Endothelial cell of umbilical vein (primary cell): ENCODE measurements around the gene ZNF283. TPM values are rescaled to one million over a fixed set of nuclear protein-coding genes. Genes with fewer than 3 reads are reported as not detected.

Source experiments
- BruUV-seq: library from RNA; stranded (reverse); fragments of 400-500 nt; replicated peaks from 2 replicates; lab custom pipeline; 2021; lab: Mats Ljungman, UMichigan
- CTCF ChIA-PET: fragments of 300-600, 350-600 bp; sonication (Branson Sonifier 250); formaldehyde crosslinking; loops from one replicate; lab custom pipeline; 2021; ENCODE audit warnings: antibody characterized with exemption, inconsistent platforms; lab: Charles Lee
- POLR2A ChIA-PET: fragments of 300-600, 350-600 bp; sonication (Branson Sonifier 250); formaldehyde crosslinking; loops from one replicate; lab custom pipeline; 2021; ENCODE audit warnings: antibody characterized with exemption, inconsistent platforms; lab: Charles Lee
- DNase-seq: peaks from one replicate; pipeline ENCODE4 v3.0.0-alpha.2; 2011; ENCODE audit warnings: low read depth, low spot score
- FAIRE-seq: peaks from 2 replicates; lab custom pipeline; 2011; peaks lifted over from hg19 to GRCh38; lab: Jason Lieb, UNC
- H2AFZ ChIP-seq: 2 replicates; pipeline ENCODE4 v1.6.0; 2012; ENCODE audit warnings: low read depth, low read length, control low read depth, inconsistent platforms
- H3K27ac ChIP-seq: 2 replicates; pipeline ENCODE4 v1.5.1; 2011; ENCODE audit warnings: low read depth, mild to moderate bottlenecking, control low read depth, low read length, moderate library complexity; ENCODE audit not compliant: insufficient read depth
- H3K27me3 ChIP-seq, 2 experiments: 2 replicates each; pipeline versions ENCODE4 v1.6.0 to v1.6.1; 2011; ENCODE audit warnings: low read length in 2 of 2, mixed read lengths in 1 of 2; ENCODE audit not compliant: control insufficient read depth in 2 of 2, insufficient read depth in 2 of 2
- H3K36me3 ChIP-seq, 2 experiments: 2 replicates in 1 of 2; 3 replicates in 1 of 2; pipeline ENCODE4 v1.5.1; 2011; ENCODE audit warnings: low read length in 2 of 2, mild to moderate bottlenecking in 1 of 2, moderate library complexity in 1 of 2; ENCODE audit not compliant: control insufficient read depth in 2 of 2, insufficient read depth in 2 of 2; ENCODE audit errors: extremely low read depth in 1 of 2
- H3K4me1 ChIP-seq: 3 replicates; pipeline ENCODE4 v1.5.1; 2011; ENCODE audit warnings: mild to moderate bottlenecking, low read length; ENCODE audit not compliant: control insufficient read depth, insufficient read depth; ENCODE audit errors: extremely low read depth
- H3K4me2 ChIP-seq: 2 replicates; pipeline ENCODE4 v1.6.1; 2011; ENCODE audit warnings: low read length, control low read depth, mixed read lengths; ENCODE audit not compliant: insufficient read depth
- H3K4me3 ChIP-seq, 3 experiments: fragments of 200-600 bp in 1 of 3; sonication (generic), shearing (Covaris generic) in 1 of 3; replicated peaks in 1 of 3; 2 replicates each; pipeline ENCODE4 v1.5.1; 2011 to 2016; ENCODE audit warnings: control low read depth in 3 of 3, low read length in 3 of 3, mild to moderate bottlenecking in 2 of 3, inconsistent platforms in 1 of 3, low read depth in 1 of 3, moderate library complexity in 1 of 3; ENCODE audit not compliant: insufficient read depth in 1 of 3
- H3K79me2 ChIP-seq: 2 replicates; pipeline ENCODE4 v1.6.0; 2012; ENCODE audit warnings: low read length, inconsistent platforms; ENCODE audit not compliant: control insufficient read depth, insufficient read depth
- H3K9ac ChIP-seq: replicated peaks from 2 replicates; pipeline ENCODE3; 2011; ENCODE audit warnings: low read length, control low read depth; ENCODE audit not compliant: insufficient read depth; ENCODE audit errors: extremely low read depth
- H3K9me1 ChIP-seq: replicated peaks from 3 replicates; pipeline ENCODE4 v1.6.0; 2011; ENCODE audit warnings: mild to moderate bottlenecking, low read length; ENCODE audit not compliant: control insufficient read depth, insufficient read depth; ENCODE audit errors: extremely low read depth
- H3K9me3 ChIP-seq: replicated peaks from 2 replicates; pipeline ENCODE4 v1.5.1; 2012; ENCODE audit warnings: low read length, inconsistent platforms; ENCODE audit not compliant: control insufficient read depth, insufficient read depth
- H4K20me1 ChIP-seq: replicated peaks from 2 replicates; pipeline ENCODE3; 2011; ENCODE audit warnings: mild to moderate bottlenecking, low read length; ENCODE audit not compliant: control insufficient read depth, insufficient read depth; ENCODE audit errors: extremely low read depth
- EZH2 ChIP-seq: IDR thresholded peaks from 2 replicates; pipeline ENCODE4 v1.6.1; 2012; ENCODE audit warnings: borderline replicate concordance, low read depth, mild to moderate bottlenecking, moderate library complexity, low read length, inconsistent platforms; ENCODE audit not compliant: severe bottlenecking
- FOS ChIP-seq: IDR thresholded peaks from 2 replicates; pipeline ENCODE4 v1.6.1; 2011; ENCODE audit warnings: mild to moderate bottlenecking, low read length, moderate library complexity, borderline replicate concordance; ENCODE audit not compliant: insufficient read depth
- GATA2 ChIP-seq: IDR thresholded peaks from 2 replicates; pipeline ENCODE4 v1.7.0; 2011; ENCODE audit warnings: low read depth, mild to moderate bottlenecking, moderate library complexity, mixed read lengths, low read length; ENCODE audit not compliant: insufficient read length, insufficient read depth
- JUN ChIP-seq: IDR thresholded peaks from 2 replicates; pipeline ENCODE4 v1.6.1; 2011; ENCODE audit warnings: borderline replicate concordance, low read depth; ENCODE audit not compliant: insufficient read length, insufficient read depth
- MYC ChIP-seq: IDR thresholded peaks from one replicate; pipeline ENCODE4 v1.6.1; 2011; ENCODE audit warnings: mild to moderate bottlenecking, low read depth, low read length
- POLR2A ChIP-seq: IDR thresholded peaks from 2 replicates; pipeline ENCODE4 v1.6.1; 2012; ENCODE audit warnings: low read depth, mild to moderate bottlenecking, control low read depth, low read length
- POLR2AphosphoS5 ChIP-seq: IDR thresholded peaks from 2 replicates; pipeline ENCODE4 v1.6.1; 2012; ENCODE audit warnings: low read depth, mild to moderate bottlenecking, control low read depth, low read length, moderate library complexity; ENCODE audit not compliant: insufficient read depth
- dilution Hi-C: fragments of 300-500 bp; cut with MboI; formaldehyde crosslinking; loops from one replicate; pipeline ENCODE4 v1.15.0; 2019; ENCODE audit warnings: low sequenced_read_pairs; ENCODE audit not compliant: extremely low pct_ligation_motif_present
- intact Hi-C: fragments of 100-400 bp; cut with micrococcal nuclease; formaldehyde crosslinking; loops from one replicate; pipeline ENCODE4 v1.10.0; 2022
- polyA plus RNA-seq, 4 experiments: library from polyadenylated mRNA; depleted of rRNA in 3 of 4; stranded (reverse) in 3 of 4; unstranded in 1 of 4; fragments of >200 nt; gene quantifications; 2 replicates each; pipeline versions ENCODE4 v1.2.1 to v1.2.3, GENCODE V29; 2011 to 2012; ENCODE audit warnings: missing spikeins in 1 of 4
- total RNA-seq: library from RNA; stranded (reverse); gene quantifications from 2 replicates; pipeline ENCODE4 v1.2.3, GENCODE V29; 2021
- TF ChIP-seq, protein P1 (sequence below), 2 donors: IDR thresholded peaks; 1 replicate in 1 of 2; 2 replicates in 1 of 2; pipeline ENCODE4 v1.5.1; 2011; ENCODE audit warnings: low read length in 2 of 2, mild to moderate bottlenecking in 2 of 2, moderate library complexity in 2 of 2, control low read depth in 1 of 2, inconsistent platforms in 1 of 2, low read depth in 1 of 2; ENCODE audit not compliant: insufficient read depth in 1 of 2; ENCODE audit errors: extremely low read depth in 1 of 2
- TF ChIP-seq, protein P2 (sequence below): IDR thresholded peaks from 2 replicates; pipeline ENCODE4 v1.6.1; 2011; ENCODE audit not compliant: insufficient read depth, insufficient read length

The ZNF283 gene
- total and polyA plus RNA-seq, 2 donors (not counting 3 experiments of a cell fraction or from before 2014, with no cell fraction given), result 1.9 to 10.7 TPM

DNA sequence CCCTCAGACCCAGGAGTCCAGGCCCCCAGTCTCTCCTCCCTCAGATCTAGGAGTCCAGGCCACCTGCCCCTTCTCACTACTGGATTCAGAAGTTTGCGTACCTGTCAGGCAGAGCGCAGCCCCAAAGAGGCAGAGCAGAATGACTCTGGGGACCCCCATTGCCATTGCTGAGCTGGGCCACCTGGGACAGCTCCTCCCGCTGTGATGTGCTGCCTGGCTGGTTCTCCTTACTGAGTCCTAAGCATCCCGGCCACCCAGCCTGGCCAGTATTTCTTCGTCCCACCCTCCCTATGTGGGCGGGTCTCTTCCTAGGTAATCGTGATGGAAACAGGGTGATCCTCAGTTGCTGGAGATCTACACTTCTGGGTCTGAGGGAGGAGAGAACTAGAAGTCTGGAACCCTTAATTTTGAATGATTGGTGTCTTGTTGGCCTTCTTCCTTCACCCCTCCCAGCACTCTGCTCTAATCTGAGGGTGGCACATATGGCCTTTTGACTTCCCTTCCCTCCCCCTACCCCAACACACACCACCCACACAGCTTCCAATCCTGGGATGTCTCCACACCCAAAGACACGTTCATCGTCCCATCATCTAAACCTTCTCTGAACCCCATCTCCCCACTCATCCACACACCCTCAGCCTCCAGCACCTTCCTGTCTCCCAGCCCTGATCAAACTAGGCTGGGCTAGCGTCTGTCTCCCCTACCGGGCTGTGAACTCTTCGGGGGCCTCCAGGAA is 24.7 kb upstream of the ZNF283 start, which contains the start of gene LYPD5:
Gene LYPD5 (minus strand): TSS at position 232 of the 736 bp plus-strand sequence. CDS start 67 bp downstream, at position 165.
- Histone ChIP-seq H3K9me1 (no peaks in the 10 kb centered on the region), H3K36me3 (no peaks in the 10 kb centered on the region), H3K27me3 (no peaks in the 10 kb centered on the region), H3K9me3 (no peaks in the 10 kb centered on the region), H4K20me1 (no peaks in the 10 kb centered on the region), H3K27ac (no peak within 1 kb of the TSS), H3K9ac (no peak within 1 kb of the TSS), H2AFZ (no peak within 1 kb of the TSS), H3K4me3 (no peak within 1 kb of the TSS), H3K79me2 (no peaks in the 10 kb centered on the region), H3K4me1 (peaks cover 13% of the 10 kb centered on the region), H3K4me2 (no peak within 1 kb of the TSS)
- intact Hi-C loops (no loop called here), dilution Hi-C loops (no loop called here)
- CTCF ChIA-PET, result no interaction called here
- DNase-seq, result no peak
- TF ChIP-seq EZH2 (no peak), MYC (no peak), FOS (no peak), POLR2A (no peak), JUN (no peak), POLR2AphosphoS5 (no peak), GATA2 (no peak)
- TF ChIP-seq, protein P1, sequence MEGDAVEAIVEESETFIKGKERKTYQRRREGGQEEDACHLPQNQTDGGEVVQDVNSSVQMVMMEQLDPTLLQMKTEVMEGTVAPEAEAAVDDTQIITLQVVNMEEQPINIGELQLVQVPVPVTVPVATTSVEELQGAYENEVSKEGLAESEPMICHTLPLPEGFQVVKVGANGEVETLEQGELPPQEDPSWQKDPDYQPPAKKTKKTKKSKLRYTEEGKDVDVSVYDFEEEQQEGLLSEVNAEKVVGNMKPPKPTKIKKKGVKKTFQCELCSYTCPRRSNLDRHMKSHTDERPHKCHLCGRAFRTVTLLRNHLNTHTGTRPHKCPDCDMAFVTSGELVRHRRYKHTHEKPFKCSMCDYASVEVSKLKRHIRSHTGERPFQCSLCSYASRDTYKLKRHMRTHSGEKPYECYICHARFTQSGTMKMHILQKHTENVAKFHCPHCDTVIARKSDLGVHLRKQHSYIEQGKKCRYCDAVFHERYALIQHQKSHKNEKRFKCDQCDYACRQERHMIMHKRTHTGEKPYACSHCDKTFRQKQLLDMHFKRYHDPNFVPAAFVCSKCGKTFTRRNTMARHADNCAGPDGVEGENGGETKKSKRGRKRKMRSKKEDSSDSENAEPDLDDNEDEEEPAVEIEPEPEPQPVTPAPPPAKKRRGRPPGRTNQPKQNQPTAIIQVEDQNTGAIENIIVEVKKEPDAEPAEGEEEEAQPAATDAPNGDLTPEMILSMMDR (IDR thresholded peaks at IDR 0.05; ENCODE audit: extremely low read depth in 1 of 2, insufficient read depth in 1 of 2, low read depth in 1 of 2, low read length in 2 of 2), result no peak
- TF ChIP-seq, protein P2, sequence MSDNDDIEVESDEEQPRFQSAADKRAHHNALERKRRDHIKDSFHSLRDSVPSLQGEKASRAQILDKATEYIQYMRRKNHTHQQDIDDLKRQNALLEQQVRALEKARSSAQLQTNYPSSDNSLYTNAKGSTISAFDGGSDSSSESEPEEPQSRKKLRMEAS, result no peak
- no peak for FAIRE-seq
- POLR2A ChIA-PET, result no interaction called here
- no TSS peak for BruUV-seq
